Esophagus mucosa (tissue), 1 donor: Measurements from ENCODE around the gene NINJ1. TPM values are rescaled to one million over a fixed set of nuclear protein-coding genes. Genes with fewer than 3 reads are reported as not detected.

Source experiments
- ATAC-seq: fragments of 200-7000 bp; cut with Tn5 transposase; one replicate; pipeline ENCODE4 v1.9.1; 2020
- total RNA-seq: library from RNA; stranded (reverse); gene quantifications from one replicate; pipeline ENCODE4 v1.2.4, GENCODE V29; 2023
- donor health status: DM: yes; HTN: yes; CAD: no.

The NINJ1 gene, protein sequence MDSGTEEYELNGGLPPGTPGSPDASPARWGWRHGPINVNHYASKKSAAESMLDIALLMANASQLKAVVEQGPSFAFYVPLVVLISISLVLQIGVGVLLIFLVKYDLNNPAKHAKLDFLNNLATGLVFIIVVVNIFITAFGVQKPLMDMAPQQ
- 16.9 TPM for total RNA-seq

DNA sequence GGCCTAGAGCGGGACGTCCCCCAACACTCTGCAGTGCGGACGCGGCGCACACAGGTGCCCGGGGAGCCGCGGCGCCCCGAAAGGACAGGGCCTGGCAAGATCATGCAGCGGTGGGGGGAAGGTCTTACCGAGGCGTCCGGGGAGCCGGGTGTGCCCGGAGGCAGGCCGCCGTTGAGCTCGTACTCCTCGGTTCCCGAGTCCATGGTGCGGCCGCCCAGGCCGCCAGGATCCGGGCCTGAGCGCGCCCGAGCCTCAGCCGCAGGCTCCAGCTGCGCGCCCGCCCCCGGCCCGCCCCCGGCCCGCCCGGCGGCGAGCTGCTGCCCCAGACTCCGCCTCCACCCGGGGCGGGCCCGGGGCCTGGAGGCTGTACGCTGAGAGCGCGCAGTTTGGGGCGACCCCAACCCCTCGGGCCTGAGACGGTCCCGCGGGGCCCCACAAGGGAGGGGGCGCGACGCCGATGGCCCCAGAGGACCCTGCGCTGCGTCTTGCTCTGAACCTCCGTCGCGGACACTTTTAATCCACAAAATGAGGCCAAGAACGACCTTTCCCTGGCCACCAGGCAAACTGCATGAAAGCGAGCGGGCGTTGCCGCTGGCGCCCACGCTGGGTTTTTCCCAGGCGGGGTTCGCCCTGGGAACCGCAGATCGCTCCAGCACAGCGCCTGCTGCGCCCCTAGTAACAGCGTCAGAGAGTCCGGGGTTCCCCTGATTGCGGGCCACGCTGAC is at the start of gene NINJ1:
NINJ1 (minus strand) TSS at position 237 of the 725 bp plus-strand sequence; CDS start at position 203, 34 bp downstream.
- peak; percentile 65 for ATAC-seq

DNA sequence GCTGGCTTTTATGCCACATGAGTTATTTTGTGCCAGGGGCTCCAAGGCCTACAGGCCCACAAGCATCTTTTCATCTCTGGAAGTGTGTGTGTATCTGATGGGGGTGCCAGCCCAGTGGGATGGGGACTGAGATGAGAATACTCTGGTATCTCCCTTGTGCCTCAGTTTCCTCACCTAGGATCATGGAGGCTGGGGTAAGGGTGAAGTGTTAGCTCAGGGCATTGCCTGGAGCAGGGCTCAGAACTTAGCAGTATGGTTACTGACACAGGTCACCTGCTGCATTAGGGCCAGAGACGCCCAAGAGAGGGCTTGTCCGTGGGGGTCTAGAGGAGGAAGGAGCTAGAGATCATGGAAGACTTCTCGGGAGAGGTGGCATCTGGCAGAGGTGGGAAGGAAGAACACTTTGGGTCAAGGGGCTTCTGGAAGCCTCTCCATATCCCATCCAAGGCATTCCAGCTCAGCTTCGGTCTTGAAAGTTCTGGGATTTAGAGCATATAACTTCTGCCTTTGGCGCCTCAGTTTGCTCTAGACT is 49.1 kb upstream of the NINJ1 start:
- no peak for ATAC-seq

GRCh38 chr9:93182572-93182971 is 48.5 kb upstream of the NINJ1 start:
- ATAC-seq, result no peak

DNA sequence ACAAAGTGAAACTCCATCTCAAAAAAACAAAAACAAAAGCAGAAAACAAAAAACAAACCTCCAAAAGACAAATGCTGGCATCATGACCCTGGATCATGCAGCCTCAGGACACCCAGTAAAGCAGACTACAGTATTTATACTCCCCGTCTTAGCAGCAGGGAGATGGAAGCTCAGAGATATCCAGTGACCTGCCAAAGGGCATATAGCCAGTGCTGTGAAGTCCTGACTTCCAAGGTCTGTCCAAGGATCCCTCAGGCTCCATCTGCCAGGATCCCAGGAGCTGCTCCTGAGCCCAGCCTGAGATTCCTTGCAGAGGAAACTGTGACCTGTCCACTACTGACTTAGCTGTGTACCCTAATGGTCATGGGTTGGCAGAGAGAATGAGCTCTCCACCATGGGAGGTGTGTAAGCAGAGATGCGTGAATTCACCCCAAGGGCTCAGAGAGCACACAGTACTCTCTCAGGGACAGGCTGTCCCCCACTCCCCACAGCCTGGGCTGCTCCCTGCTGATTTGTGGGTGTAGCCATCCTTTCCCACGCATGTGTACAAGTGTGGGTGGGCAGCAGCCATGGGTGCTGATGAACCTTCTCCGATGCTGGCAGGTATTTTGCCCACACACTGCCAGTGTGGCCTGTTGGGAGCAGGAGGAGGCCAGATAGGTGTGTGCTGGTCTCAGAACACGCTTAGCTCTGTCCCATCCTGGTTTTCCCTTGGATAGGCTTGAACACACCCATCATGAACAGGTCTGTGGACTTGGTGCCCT is 47.8 kb upstream of the NINJ1 start:
- ATAC-seq, result no peak

GRCh38 chr9:93180938-93181337 is 46.9 kb upstream of the NINJ1 start:
- ATAC-seq, result no peak

- ATAC-seq, result no peak
These were observed 45.1 kb upstream of the NINJ1 start for GRCh38 chr9:93178851-93179786.

GRCh38 chr9:93177676-93178075 is 43.6 kb upstream of the NINJ1 start:
- no peak for ATAC-seq

DNA sequence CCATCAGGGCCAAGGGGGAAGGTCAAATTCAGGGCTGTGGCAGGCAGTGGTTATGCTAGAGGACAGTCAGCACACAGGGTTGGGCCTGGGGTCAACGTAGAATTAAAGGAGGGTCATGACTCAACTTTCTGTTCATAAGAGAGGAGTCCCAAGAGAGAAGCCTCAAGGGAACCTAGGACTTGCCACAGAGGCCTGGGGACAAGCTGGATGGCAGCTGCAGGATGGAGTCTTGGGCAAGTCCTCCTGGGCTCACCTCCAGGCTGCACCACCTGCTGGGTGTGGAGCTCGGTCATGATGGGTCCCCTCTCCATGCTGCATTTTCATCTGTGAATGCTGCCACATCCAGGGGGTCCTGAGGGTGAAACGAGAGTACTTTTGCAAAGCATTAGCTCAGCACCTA is 40.9 kb upstream of the NINJ1 start:
- no peak for ATAC-seq

DNA sequence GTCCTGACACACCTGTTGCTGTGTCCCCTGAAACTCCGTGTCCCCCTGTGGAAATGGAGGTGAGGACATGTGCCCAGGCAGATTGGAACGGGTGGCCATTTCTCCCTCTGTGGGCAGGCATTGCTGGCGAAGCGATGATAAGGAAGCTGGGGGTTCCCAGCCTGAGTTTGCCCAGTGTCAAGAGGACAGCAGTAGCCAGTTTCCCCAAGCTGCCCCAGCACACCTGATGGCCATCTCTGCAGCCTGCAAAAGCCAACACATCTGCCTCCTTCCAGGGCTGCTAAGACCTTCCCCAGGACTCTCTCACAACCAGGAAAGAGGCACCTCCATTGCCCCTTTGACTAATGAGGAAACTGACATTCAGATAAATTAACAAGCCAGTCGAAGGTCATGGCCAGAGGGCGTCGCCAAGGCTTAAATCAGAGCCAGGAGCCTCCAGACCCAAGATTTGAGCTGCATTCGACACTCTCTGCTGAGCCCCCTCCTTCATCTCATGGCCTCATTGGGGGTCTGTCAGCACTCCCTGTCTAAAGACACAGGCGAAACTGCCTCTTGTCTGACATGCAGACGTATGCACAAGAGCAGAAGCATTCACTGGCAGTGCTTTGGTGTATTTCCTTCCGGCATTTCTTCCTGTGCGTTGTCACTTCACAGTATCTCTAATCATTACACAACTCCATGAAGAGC is 39.5 kb upstream of the NINJ1 start:
- ATAC-seq, result no peak

- no peak for ATAC-seq
These were observed 38.8 kb upstream of the NINJ1 start for GRCh38 chr9:93172666-93173364.

GRCh38 chr9:93171261-93171990 is 37.4 kb upstream of the NINJ1 start:
- ATAC-seq, result no peak

GRCh38 chr9:93170571-93170970 is 36.5 kb upstream of the NINJ1 start:
- ATAC-seq, result no peak

DNA sequence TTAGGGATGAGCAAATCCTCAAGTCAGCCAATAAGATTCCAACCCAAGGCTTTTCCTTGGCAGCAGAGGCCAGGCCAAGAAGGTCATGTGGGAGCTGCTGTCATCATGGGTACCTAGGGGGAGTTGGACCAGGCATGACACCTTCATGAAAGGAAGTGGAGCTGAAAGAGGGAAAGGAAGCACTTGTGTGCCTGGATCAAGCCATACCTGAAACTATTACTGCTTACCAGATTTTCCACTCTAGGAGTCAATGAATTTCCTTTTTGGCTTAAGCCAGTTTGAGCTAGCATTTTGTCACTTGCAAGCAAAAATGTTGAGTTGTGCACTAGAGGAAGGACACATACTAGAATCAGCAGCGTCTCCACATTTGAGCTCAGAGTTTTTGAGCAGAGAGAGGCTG is 35.4 kb upstream of the NINJ1 start:
- no peak for ATAC-seq

GRCh38 chr9:93168581-93168980 is 34.5 kb upstream of the NINJ1 start:
- no peak for ATAC-seq

DNA sequence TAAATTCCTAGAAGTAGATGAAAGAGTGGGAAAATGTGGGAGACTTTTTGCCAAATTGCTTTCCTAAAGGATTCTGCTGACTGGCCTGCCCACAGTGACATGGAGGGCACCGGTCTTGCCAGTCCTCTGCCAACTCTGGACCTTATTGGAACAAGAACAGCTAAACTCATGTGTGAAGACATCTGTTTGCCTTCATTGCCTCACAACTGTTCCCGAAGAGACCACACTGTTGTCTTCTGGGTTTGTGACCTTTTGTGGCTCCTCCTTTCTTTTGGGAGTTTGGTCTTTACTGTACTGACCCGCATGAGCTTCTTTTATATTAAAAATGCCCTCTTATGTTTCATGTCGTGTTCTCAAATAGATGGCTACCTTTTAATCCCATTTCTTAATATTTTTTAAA is 33.8 kb upstream of the NINJ1 start:
- no peak for ATAC-seq

- ATAC-seq, result no peak
These were observed 33.1 kb upstream of the NINJ1 start for GRCh38 chr9:93167185-93167584.

DNA sequence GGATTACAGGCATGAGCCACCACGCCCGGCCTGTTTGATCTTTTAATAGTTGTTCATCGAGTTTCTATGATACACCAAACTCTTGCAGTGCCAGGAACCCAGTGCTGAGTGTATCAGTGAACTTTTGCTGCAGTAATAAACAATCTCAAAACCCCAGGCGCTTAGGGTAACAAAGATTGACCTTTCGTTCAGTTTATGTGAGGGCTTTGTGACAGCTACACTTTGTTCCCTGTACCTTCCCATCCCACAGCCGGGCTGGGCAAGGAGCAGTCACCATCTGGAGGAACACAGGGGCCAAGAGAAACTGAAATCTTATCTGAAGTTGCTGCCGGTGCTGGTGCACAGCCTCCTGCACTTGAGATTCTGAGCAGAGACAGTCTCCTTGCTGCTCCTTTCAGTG is 32.6 kb upstream of the NINJ1 start:
- no peak for ATAC-seq

DNA sequence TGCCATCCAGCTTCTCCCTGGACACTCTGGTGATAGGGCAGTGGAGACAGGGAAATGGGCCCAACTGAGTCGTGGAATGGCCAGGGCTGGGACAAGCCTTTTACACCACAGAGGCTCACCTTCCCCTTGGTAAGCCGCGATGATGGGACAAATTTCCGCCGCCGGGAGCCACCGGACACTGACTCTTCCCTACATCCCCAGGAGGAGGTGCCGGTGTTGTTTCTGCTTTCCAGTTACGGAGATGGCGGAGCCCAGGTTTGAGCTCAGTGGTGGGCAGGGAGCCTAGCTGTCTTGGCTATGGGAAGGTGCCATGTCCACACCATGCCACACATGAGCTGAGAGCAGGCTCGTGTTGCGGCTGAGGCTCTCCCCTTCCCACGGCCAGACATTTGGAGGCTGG is 30.0 kb upstream of the NINJ1 start:
- no peak for ATAC-seq

- no peak for ATAC-seq
These were observed 27.9 kb upstream of the NINJ1 start for GRCh38 chr9:93161786-93162562.
